ENCODE measurements around the gene ECHDC3. TPM values are rescaled to one million over a fixed set of nuclear protein-coding genes. Genes with fewer than 3 reads are reported as not detected.

Gene ECHDC3
- polyA plus RNA-seq, 1 of the 3 experiments (the other 2 are of a cell fraction): 13.5 TPM

- no peaks in the 10 kb centered on the region for H3K79me2 ChIP-seq (ENCODE audit: insufficient read depth)
- DNase-seq: no peak
- H3K9ac ChIP-seq: no peak overlapping the region
- no peak for TF ChIP-seq GATA2 (CRISPR knock-in tag; IDR thresholded peaks at IDR 0.05)
- no peaks in the 10 kb centered on the region for H3K9me3 ChIP-seq
- H3K4me1 ChIP-seq (ENCODE audit: control insufficient read depth in 1 of 2, insufficient read depth in 2 of 2, low read depth in 1 of 2, low read length in 1 of 2): no peaks in the 10 kb centered on the region
- H3K9me2 ChIP-seq: no peaks in the 10 kb centered on the region
- H3K27ac ChIP-seq (ENCODE audit: low read depth in 2 of 2, low read length in 1 of 2): no peak overlapping the region
- H2AFZ ChIP-seq (ENCODE audit: low read depth): no peak overlapping the region
- CTCF ChIA-PET: no interaction called here
- WGBS (ENCODE audit: low lambda C conversion rate): 62% methylated on average over 7 of the region's 7 CpGs
- H4K20me1 ChIP-seq (ENCODE audit: insufficient read depth): no peaks in the 10 kb centered on the region
- no peaks in the 10 kb centered on the region for H3F3A ChIP-seq (replicated peaks; ENCODE audit: insufficient read depth)
- no peaks in the 10 kb centered on the region; the same call in 1 of the 2 replicates for H3K27me3 ChIP-seq (ENCODE audit: insufficient read depth)
- no peak overlapping the region for H3K4me2 ChIP-seq
- POLR2A ChIA-PET: no interaction called here
- no peak overlapping the region for H3K4me3 ChIP-seq (ENCODE audit: low read depth in 2 of 2, low read length in 1 of 2)
- H3K36me3 ChIP-seq (replicated peaks in 1 of 2; ENCODE audit: control insufficient read depth in 1 of 2, insufficient read depth in 2 of 2, low read length in 1 of 2): no peaks in the 10 kb centered on the region
These were observed 29.4 kb upstream of the ECHDC3 start for GRCh38 chr10:11712744-11713143.

- H3K9ac ChIP-seq: no peak overlapping the region
- CTCF ChIA-PET: no interaction called here
These were observed 28.9 kb upstream of the ECHDC3 start for GRCh38 chr10:11713186-11713743.

More at GRCh38 chr10:11713186-11713743, 28.9 kb upstream of the ECHDC3 start:
- Histone ChIP-seq H4K20me1 (ENCODE audit: insufficient read depth) (no peaks in the 10 kb centered on the region), H2AFZ (ENCODE audit: low read depth) (no peak overlapping the region), H3K27me3 (ENCODE audit: insufficient read depth) (no peaks in the 10 kb centered on the region; the same call in 1 of the 2 replicates), H3K4me3 (ENCODE audit: low read depth in 2 of 2, low read length in 1 of 2) (no peak overlapping the region), H3K4me1 (ENCODE audit: control insufficient read depth in 1 of 2, insufficient read depth in 2 of 2, low read depth in 1 of 2, low read length in 1 of 2) (no peaks in the 10 kb centered on the region), H3K79me2 (ENCODE audit: insufficient read depth) (no peaks in the 10 kb centered on the region), H3K9me2 (no peaks in the 10 kb centered on the region), H3K27ac (ENCODE audit: low read depth in 2 of 2, low read length in 1 of 2) (no peak overlapping the region), H3K36me3 (replicated peaks in 1 of 2; ENCODE audit: control insufficient read depth in 1 of 2, insufficient read depth in 2 of 2, low read length in 1 of 2) (no peaks in the 10 kb centered on the region), H3K4me2 (no peak overlapping the region), H3F3A (replicated peaks; ENCODE audit: insufficient read depth) (no peaks in the 10 kb centered on the region), H3K9me3 (no peaks in the 10 kb centered on the region)
- POLR2A ChIA-PET: no interaction called here
- WGBS (ENCODE audit: low lambda C conversion rate): 66% methylated on average over 15 of the region's 15 CpGs
- DNase-seq: no peak
- no peak for TF ChIP-seq GABPA (IDR thresholded peaks at IDR 0.05; ENCODE audit: low read depth)
- TF ChIP-seq NRF1 (IDR thresholded peaks at IDR 0.05; ENCODE audit: low read depth, low read length): no peak
- TF ChIP-seq IRF3 (IDR thresholded peaks at IDR 0.05; ENCODE audit: low read depth, low read length): no peak
- TF ChIP-seq CTCF (IDR thresholded peaks at IDR 0.05): no peak
- TF ChIP-seq FOSL2 (IDR thresholded peaks at IDR 0.05; ENCODE audit: borderline replicate concordance, low read depth): no peak
- TF ChIP-seq RXRA (IDR thresholded peaks at IDR 0.05; ENCODE audit: borderline replicate concordance, low read depth): no peak
- no peak for TF ChIP-seq PBX3 (IDR thresholded peaks at IDR 0.05)
- no peak for TF ChIP-seq ZBTB33 (IDR thresholded peaks at IDR 0.05; ENCODE audit: borderline replicate concordance, low read depth)
- no peak for TF ChIP-seq JUND (IDR thresholded peaks at IDR 0.05)
- TF ChIP-seq RFX5 (IDR thresholded peaks at IDR 0.05; ENCODE audit: low read length): no peak
- no peak for TF ChIP-seq ELF1 (IDR thresholded peaks at IDR 0.05)
- no peak for TF ChIP-seq EP300 (IDR thresholded peaks at IDR 0.05; ENCODE audit: borderline replicate concordance in 1 of 2, low read depth in 1 of 2, low read length in 1 of 2)
- TF ChIP-seq TCF12 (IDR thresholded peaks at IDR 0.05): no peak
- TF ChIP-seq MAX (IDR thresholded peaks at IDR 0.05; ENCODE audit: low read depth): no peak
- TF ChIP-seq TAF1 (IDR thresholded peaks at IDR 0.05; ENCODE audit: borderline replicate concordance, low read depth, low read length): no peak
- TF ChIP-seq SMC3 (IDR thresholded peaks at IDR 0.05; ENCODE audit: low read depth, low read length): no peak
- TF ChIP-seq FOXJ3 (CRISPR knock-in tag; IDR thresholded peaks at IDR 0.05): no peak
- TF ChIP-seq MEF2A (IDR thresholded peaks at IDR 0.05; ENCODE audit: borderline replicate concordance, low read depth): no peak
- TF ChIP-seq POLR2AphosphoS5 (IDR thresholded peaks at IDR 0.05; ENCODE audit: low read depth, low read length): no peak

Measured in SK-N-SH (cell line).